ENCODE results near the gene ACTL10.

DNA sequence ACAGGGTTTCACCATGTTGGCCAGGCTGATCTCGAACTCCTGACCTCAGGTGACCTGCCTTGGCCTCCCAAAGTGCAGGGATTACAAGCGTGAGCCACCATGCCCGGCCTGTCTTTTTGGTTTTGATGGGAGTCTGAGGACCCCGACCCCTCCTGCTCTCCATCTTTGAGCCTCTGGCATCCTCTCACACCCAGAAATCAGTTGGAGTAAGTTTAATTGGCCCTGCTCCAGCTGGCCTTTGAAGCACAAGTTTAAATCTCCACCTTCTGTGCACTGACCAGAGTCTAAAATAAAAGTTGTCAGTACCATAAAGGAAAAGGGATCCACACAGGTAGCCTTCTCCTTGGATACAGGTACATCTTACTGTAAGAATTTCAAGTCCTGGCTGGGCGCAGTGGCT lies 20.6 kb upstream of the ACTL10 start:
- TF ChIP-seq, protein P1, sequence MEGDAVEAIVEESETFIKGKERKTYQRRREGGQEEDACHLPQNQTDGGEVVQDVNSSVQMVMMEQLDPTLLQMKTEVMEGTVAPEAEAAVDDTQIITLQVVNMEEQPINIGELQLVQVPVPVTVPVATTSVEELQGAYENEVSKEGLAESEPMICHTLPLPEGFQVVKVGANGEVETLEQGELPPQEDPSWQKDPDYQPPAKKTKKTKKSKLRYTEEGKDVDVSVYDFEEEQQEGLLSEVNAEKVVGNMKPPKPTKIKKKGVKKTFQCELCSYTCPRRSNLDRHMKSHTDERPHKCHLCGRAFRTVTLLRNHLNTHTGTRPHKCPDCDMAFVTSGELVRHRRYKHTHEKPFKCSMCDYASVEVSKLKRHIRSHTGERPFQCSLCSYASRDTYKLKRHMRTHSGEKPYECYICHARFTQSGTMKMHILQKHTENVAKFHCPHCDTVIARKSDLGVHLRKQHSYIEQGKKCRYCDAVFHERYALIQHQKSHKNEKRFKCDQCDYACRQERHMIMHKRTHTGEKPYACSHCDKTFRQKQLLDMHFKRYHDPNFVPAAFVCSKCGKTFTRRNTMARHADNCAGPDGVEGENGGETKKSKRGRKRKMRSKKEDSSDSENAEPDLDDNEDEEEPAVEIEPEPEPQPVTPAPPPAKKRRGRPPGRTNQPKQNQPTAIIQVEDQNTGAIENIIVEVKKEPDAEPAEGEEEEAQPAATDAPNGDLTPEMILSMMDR (IDR thresholded peaks at IDR 0.05; ENCODE audit: insufficient read depth, low read depth, low read length): no peak
- no peak for TF ChIP-seq EZH2 (IDR thresholded peaks at IDR 0.05; ENCODE audit: insufficient read depth, low read length)

All from astrocyte (in vitro differentiated cells and primary cell).